Neural progenitor cell (in vitro differentiated cells): ENCODE results near the gene RMDN3. TPM values are rescaled to one million over a fixed set of nuclear protein-coding genes. Genes with fewer than 3 reads are reported as not detected.

Experiments used
- DNase-seq: peaks from one replicate; pipeline ENCODE4 v3.0.0-alpha.2; 2016; ENCODE audit warnings: low spot score
- H2AFZ ChIP-seq: fragments of 200-600 bp; sonication (generic); replicated peaks from 2 replicates; pipeline ENCODE4 v1.6.1; 2016; ENCODE audit warnings: antibody characterized with exemption
- H3F3A ChIP-seq: fragments of 200-600 bp; sonication (generic); 2 replicates; pipeline ENCODE4 v1.6.1; 2016; ENCODE audit warnings: antibody characterized with exemption, low read depth
- H3K27ac ChIP-seq: fragments of 200-600 bp; sonication (generic); 2 replicates; pipeline ENCODE4 v1.5.1; 2016; ENCODE audit warnings: mild to moderate bottlenecking
- H3K27me3 ChIP-seq: fragments of 200-600 bp; sonication (generic); 2 replicates; pipeline ENCODE4 v1.6.1; 2016; ENCODE audit warnings: mild to moderate bottlenecking, moderate library complexity
- H3K36me3 ChIP-seq: fragments of 200-600 bp; sonication (generic); 2 replicates; pipeline ENCODE4 v1.5.1; 2016
- H3K4me1 ChIP-seq: fragments of 200-600 bp; sonication (generic); 2 replicates; pipeline ENCODE4 v1.6.1; 2016; ENCODE audit warnings: mixed run types
- H3K4me2 ChIP-seq: fragments of 200-600 bp; sonication (generic); 2 replicates; pipeline ENCODE4 v1.6.1; 2016
- H3K4me3 ChIP-seq: fragments of 200-600 bp; sonication (generic); 2 replicates; pipeline ENCODE4 v1.5.1; 2016
- H3K79me2 ChIP-seq: fragments of 200-600 bp; sonication (generic); 2 replicates; pipeline ENCODE4 v1.6.1; 2016; ENCODE audit warnings: low read depth
- H3K9ac ChIP-seq: fragments of 200-600 bp; sonication (generic); 2 replicates; pipeline ENCODE4 v1.6.1; 2016
- H3K9me3 ChIP-seq: fragments of 200-600 bp; sonication (generic); 2 replicates; pipeline ENCODE4 v1.5.1; 2016; ENCODE audit warnings: low read depth
- H4K20me1 ChIP-seq: fragments of 200-600 bp; sonication (generic); 2 replicates; pipeline ENCODE4 v1.6.1; 2016; ENCODE audit warnings: low read depth
- H3K27ac Mint-ChIP-seq: 3 replicates; pipeline ENCODE4 v1.8.0; 2021; ENCODE audit warnings: mixed read lengths
- H3K27me3 Mint-ChIP-seq: 2 replicates; pipeline ENCODE4 v1.8.0; 2022; ENCODE audit warnings: low read depth, mild to moderate bottlenecking, inconsistent platforms, moderate library complexity, mixed read lengths; ENCODE audit not compliant: insufficient read depth
- H3K36me3 Mint-ChIP-seq: 3 replicates; pipeline ENCODE4 v1.8.0; 2021; ENCODE audit warnings: mixed read lengths
- H3K4me1 Mint-ChIP-seq: 3 replicates; pipeline ENCODE4 v1.8.0; 2021; ENCODE audit warnings: mixed read lengths
- H3K4me3 Mint-ChIP-seq: 3 replicates; pipeline ENCODE4 v1.8.0; 2021; ENCODE audit warnings: mild to moderate bottlenecking, moderate library complexity, mixed read lengths
- H3K9me3 Mint-ChIP-seq: 3 replicates; pipeline ENCODE4 v1.8.0; 2020; ENCODE audit warnings: mixed read lengths
- EZH2 ChIP-seq: fragments of 200-600 bp; sonication (generic); IDR thresholded peaks from 2 replicates; pipeline ENCODE4 v1.6.1; 2017; ENCODE audit warnings: antibody characterized with exemption, mild to moderate bottlenecking, moderate library complexity
- EZH2phosphoT487 ChIP-seq: fragments of 200-600 bp; sonication (generic); IDR thresholded peaks from 2 replicates; pipeline ENCODE4 v1.6.1; 2017; ENCODE audit warnings: antibody characterized with exemption
- total RNA-seq: library from RNA; depleted of rRNA; stranded (reverse); fragments of >200 nt; gene quantifications from 2 replicates; pipeline ENCODE4 v1.2.3, GENCODE V29; 2015; ENCODE audit warnings: low replicate concordance
- TF ChIP-seq, protein P1 (sequence below): fragments of 200-600 bp; sonication (generic); IDR thresholded peaks from 2 replicates; pipeline ENCODE4 v1.5.1; 2017; ENCODE audit warnings: antibody characterized with exemption, mild to moderate bottlenecking

RMDN3 gene
- total RNA-seq, 1 donor from 2014 or later = 13.2 TPM

- H3K4me2 ChIP-seq = no peak overlapping the region
- H3K4me1 Mint-ChIP-seq = peaks cover 12% of the 10 kb centered on the region
- no peaks in the 10 kb centered on the region for H3F3A ChIP-seq
- no peak overlapping the region for H3K4me3 Mint-ChIP-seq
- peaks cover 15% of the 10 kb centered on the region for H3K36me3 Mint-ChIP-seq
- H4K20me1 ChIP-seq = no peaks in the 10 kb centered on the region
- no peaks in the 10 kb centered on the region for H3K9me3 Mint-ChIP-seq
- H3K4me3 ChIP-seq = no peak overlapping the region
- no peak for DNase-seq
- no peak overlapping the region for H3K27ac ChIP-seq
- H3K9me3 ChIP-seq = no peaks in the 10 kb centered on the region
- no peaks in the 10 kb centered on the region for H3K79me2 ChIP-seq
- no peak overlapping the region for H3K9ac ChIP-seq
- H3K27ac Mint-ChIP-seq = no peak overlapping the region
- H3K36me3 ChIP-seq = no peaks in the 10 kb centered on the region
- no peaks in the 10 kb centered on the region for H3K4me1 ChIP-seq
- H3K27me3 ChIP-seq = no peaks in the 10 kb centered on the region
- H2AFZ ChIP-seq = no peak overlapping the region
- TF ChIP-seq EZH2phosphoT487 = no peak
- no peak for TF ChIP-seq EZH2
- TF ChIP-seq, protein P1, sequence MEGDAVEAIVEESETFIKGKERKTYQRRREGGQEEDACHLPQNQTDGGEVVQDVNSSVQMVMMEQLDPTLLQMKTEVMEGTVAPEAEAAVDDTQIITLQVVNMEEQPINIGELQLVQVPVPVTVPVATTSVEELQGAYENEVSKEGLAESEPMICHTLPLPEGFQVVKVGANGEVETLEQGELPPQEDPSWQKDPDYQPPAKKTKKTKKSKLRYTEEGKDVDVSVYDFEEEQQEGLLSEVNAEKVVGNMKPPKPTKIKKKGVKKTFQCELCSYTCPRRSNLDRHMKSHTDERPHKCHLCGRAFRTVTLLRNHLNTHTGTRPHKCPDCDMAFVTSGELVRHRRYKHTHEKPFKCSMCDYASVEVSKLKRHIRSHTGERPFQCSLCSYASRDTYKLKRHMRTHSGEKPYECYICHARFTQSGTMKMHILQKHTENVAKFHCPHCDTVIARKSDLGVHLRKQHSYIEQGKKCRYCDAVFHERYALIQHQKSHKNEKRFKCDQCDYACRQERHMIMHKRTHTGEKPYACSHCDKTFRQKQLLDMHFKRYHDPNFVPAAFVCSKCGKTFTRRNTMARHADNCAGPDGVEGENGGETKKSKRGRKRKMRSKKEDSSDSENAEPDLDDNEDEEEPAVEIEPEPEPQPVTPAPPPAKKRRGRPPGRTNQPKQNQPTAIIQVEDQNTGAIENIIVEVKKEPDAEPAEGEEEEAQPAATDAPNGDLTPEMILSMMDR = no peak
- H3K27me3 Mint-ChIP-seq = peaks cover 3% of the 10 kb centered on the region
Measured at GRCh38 chr15:40772014-40772413, 17.0 kb upstream of the RMDN3 start.

DNA sequence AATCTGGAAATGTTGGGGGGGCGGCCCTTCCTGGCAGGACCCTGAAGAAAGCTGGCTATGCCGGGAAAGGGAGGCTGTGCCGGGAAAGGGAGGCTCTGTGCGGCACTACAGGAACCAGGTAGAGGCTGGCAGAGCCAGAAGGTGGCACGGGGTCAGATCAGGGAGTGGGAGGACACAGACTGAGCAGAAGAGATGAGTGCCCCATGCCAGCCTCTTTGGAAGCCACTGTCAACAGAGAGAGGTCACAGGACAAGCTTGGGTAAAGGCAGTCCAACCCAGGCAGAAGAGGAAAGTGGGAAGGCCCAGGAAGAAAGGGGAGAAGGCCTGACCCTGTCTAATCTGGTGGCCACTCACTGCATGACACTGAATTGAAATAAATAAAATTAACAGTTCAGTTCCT, 16.2 kb upstream of the RMDN3 start:
- Histone ChIP-seq H3K9me3 (no peaks in the 10 kb centered on the region), H3K79me2 (no peaks in the 10 kb centered on the region), H4K20me1 (no peaks in the 10 kb centered on the region), H3F3A (peaks cover 2% of the 10 kb centered on the region), H3K4me1 (peaks cover 6% of the 10 kb centered on the region), H3K27ac (no peak overlapping the region), H3K4me2 (no peak overlapping the region), H3K4me3 (no peak overlapping the region), H3K36me3 (no peaks in the 10 kb centered on the region), H3K9ac (no peak overlapping the region), H2AFZ (no peak overlapping the region), H3K27me3 (no peaks in the 10 kb centered on the region)
- H3K4me3 Mint-ChIP-seq = no peak overlapping the region
- TF ChIP-seq EZH2 (no peak), EZH2phosphoT487 (no peak)
- TF ChIP-seq, protein P1 = no peak
- no peak overlapping the region for H3K27ac Mint-ChIP-seq
- peaks cover 9% of the 10 kb centered on the region for H3K36me3 Mint-ChIP-seq
- H3K4me1 Mint-ChIP-seq = peaks cover 18% of the 10 kb centered on the region
- peaks cover 3% of the 10 kb centered on the region for H3K27me3 Mint-ChIP-seq
- H3K9me3 Mint-ChIP-seq = no peaks in the 10 kb centered on the region
- DNase-seq = no peak

DNA sequence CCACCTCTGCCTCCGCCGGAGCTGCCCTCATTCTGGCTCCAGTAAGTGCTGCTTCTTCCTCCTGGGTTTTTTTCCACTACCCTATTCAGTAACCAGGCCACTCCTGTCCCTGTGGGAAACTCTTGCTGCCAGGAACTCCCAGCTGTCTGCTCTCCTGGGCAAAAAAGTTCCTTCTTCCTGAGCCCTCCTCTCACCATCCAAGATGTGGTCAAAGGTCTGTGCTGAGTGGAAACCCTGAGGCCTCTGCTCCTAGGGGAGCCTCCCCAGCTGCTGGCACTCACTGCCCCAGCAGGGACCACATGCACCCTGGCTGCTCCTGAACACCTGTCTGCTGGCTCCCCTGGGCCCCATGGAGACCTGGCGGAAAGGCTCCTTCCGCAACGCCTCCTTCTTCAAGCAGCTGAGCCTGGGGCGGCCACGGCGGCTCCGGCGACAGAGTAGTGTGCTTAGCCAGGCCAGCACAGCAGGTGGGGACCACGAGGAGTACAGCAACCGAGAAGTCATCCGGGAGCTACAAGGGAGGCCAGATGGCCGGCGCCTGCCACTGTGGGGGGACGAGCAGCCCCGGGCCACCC, 15.2 kb upstream of the RMDN3 start:
- no peak overlapping the region for H3K27ac Mint-ChIP-seq
- TF ChIP-seq, protein P1 = no peak
- TF ChIP-seq EZH2 = no peak
- TF ChIP-seq EZH2phosphoT487 = no peak
- Histone ChIP-seq H3K4me1 (peaks cover 16% of the 10 kb centered on the region), H3F3A (peaks cover 12% of the 10 kb centered on the region), H3K4me2 (no peak overlapping the region), H3K9ac (no peak overlapping the region), H3K79me2 (no peaks in the 10 kb centered on the region), H3K27me3 (peaks cover 3% of the 10 kb centered on the region), H2AFZ (no peak overlapping the region), H4K20me1 (no peaks in the 10 kb centered on the region), H3K4me3 (no peak overlapping the region), H3K9me3 (no peaks in the 10 kb centered on the region), H3K27ac (no peak overlapping the region), H3K36me3 (no peaks in the 10 kb centered on the region)
- H3K9me3 Mint-ChIP-seq = no peaks in the 10 kb centered on the region
- peaks cover 28% of the 10 kb centered on the region for H3K4me1 Mint-ChIP-seq
- no peak for DNase-seq
- H3K27me3 Mint-ChIP-seq = peaks cover 7% of the 10 kb centered on the region
- no peak overlapping the region for H3K4me3 Mint-ChIP-seq
- peaks cover 9% of the 10 kb centered on the region for H3K36me3 Mint-ChIP-seq
